ENCODE measurements around the gene LCMT1.

Gene LCMT1

DNA sequence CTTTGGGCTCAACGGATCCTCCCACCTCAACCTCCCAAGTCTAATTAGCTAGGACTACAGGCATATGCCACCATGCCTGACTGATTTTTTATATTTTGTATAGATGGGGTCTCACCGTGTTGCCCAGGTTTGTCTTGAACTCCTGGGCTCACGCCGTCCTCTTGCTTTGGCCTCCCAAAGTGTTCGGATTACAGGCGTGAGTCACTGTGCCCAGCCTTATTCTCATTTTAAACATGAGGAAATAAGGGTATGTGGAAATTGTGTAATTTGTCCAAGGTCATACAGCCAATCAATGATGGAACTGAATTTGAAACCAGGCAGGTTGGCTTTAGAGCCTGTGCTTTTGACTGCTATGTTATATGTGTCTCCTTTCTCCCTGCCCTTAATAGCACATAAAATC, 77.8 kb downstream of the LCMT1 start:
- Mint-ChIP-seq H3K4me1 (no peaks in the 10 kb centered on the region), H3K9me3 (no peaks in the 10 kb centered on the region), H3K36me3 (no peaks in the 10 kb centered on the region), H3K27ac (no peak overlapping the region), H3K27me3 (no peaks in the 10 kb centered on the region), H3K4me3 (no peak overlapping the region)

DNA sequence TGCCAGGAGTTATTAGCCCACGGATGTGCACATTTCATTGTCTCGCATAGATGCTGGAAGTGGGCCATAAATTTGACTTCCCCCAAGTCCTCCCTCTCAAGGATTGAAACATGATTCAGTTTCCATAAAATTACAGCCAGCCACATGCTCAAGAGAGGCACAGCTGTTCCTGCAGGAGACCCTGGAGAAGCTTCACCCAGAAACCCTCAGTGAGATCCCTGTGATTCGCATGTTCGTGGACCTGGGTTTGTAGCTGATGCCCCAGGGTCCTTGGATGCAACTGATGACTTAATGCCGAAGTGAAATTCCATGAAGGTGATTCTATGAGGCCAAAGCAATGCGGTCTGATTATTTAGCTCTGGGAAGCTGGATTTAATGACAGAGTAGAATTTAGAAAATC, 80.6 kb downstream of the LCMT1 start:
- Mint-ChIP-seq H3K4me1 (no peaks in the 10 kb centered on the region), H3K27me3 (no peaks in the 10 kb centered on the region), H3K4me3 (no peak overlapping the region), H3K9me3 (no peaks in the 10 kb centered on the region), H3K36me3 (no peaks in the 10 kb centered on the region), H3K27ac (no peak overlapping the region)

DNA sequence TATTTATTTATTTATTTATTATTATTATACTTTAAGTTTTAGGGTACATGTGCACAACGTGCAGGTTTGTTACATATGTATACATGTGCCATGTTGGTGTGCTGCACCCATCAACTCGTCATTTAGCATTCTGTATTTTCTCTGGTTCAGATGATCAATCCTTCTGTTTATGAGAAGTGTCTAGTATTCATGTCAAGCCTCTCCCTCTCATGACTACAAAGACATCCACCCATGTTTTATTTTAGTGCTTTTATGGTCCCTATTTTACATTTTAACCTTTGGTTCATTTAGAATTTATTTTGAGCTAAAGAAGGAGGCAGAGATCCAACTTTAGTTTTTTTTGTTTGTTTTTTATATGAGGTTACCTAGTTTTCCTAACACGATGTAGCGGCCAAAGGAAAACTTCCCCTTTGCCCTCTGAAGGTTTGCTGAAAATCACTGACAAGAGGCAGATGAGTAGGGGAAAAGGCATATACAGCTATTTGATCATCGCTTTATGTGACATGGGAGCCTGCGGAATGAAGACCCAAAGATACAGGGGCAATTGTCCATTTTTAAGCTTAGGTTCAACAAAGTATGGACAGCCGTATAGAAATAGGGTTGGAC, 82.8 kb downstream of the LCMT1 start:
- H3K27ac Mint-ChIP-seq = no peak overlapping the region
- H3K36me3 Mint-ChIP-seq = no peaks in the 10 kb centered on the region
- H3K27me3 Mint-ChIP-seq = no peaks in the 10 kb centered on the region
- H3K4me1 Mint-ChIP-seq = no peaks in the 10 kb centered on the region
- H3K9me3 Mint-ChIP-seq = no peaks in the 10 kb centered on the region
- H3K4me3 Mint-ChIP-seq = no peak overlapping the region

DNA sequence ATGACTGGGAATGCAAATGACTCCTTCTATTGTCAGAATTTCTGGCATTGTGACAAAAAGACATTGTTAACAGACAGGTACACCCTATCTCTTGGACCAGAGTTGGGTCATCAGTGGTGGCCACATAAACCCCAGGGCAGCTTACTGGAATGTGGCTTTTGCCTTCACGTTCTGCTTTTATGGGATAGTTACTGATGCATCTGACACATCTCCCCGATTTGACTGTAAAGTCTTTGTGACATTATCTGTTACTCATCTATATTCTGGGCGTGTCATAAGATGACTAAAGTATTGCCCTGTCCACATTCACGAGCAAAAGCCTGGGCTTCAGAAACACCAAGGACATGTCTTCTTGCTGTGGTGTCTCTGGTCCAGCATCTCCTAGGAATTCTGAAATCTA, 86.5 kb downstream of the LCMT1 start:
- Mint-ChIP-seq H3K4me3 (no peak overlapping the region), H3K27me3 (no peaks in the 10 kb centered on the region), H3K4me1 (no peaks in the 10 kb centered on the region), H3K27ac (no peak overlapping the region), H3K36me3 (no peaks in the 10 kb centered on the region), H3K9me3 (no peaks in the 10 kb centered on the region)

DNA sequence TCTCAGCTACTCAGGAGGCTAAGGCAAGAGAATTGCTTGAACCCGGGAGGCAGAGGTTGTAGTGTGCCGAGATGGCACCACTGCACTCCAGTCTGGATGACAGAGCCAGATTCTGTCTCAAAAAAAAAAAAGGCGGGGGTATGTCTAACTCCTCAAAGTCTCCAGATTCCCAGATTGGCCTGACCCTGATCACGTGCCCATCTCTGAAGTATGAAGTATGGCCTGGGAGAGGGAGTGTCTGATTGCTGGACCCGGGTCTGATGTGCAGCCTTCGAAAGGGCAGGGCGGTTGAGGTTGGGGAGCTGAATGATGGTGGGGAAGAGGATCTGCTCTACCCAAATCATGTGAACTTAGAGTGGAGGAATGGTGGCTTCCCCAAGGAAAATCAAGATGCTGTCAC, 87.9 kb downstream of the LCMT1 start:
- no peak overlapping the region for H3K27ac Mint-ChIP-seq
- H3K4me1 Mint-ChIP-seq = no peaks in the 10 kb centered on the region
- H3K9me3 Mint-ChIP-seq = no peaks in the 10 kb centered on the region
- no peak overlapping the region for H3K4me3 Mint-ChIP-seq
- no peaks in the 10 kb centered on the region for H3K27me3 Mint-ChIP-seq
- no peaks in the 10 kb centered on the region for H3K36me3 Mint-ChIP-seq

DNA sequence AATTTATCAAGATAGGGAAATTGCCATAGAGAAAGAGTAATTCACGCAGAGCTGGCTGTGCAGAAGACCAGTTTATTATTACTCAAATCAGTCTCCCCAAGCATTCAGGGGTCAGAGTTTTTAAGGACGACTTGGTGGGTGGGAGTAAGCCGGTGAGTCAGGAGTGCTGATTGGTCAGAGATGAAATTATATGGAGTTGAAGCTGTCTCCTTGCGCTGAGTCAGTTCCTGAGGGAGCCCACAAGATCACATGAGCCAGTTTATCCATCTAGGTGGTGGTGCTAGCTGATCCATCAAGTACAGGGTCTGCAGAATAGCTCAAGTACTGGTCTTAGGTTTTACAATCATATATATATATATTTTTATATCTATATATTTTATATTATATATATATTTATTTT, 99.2 kb downstream of the LCMT1 start:
- H3K9me3 Mint-ChIP-seq = no peaks in the 10 kb centered on the region
- H3K4me1 Mint-ChIP-seq = no peaks in the 10 kb centered on the region
- no peak overlapping the region for H3K4me3 Mint-ChIP-seq
- peaks cover 1% of the 10 kb centered on the region for H3K36me3 Mint-ChIP-seq
- no peak overlapping the region for H3K27ac Mint-ChIP-seq
- no peaks in the 10 kb centered on the region for H3K27me3 Mint-ChIP-seq

DNA sequence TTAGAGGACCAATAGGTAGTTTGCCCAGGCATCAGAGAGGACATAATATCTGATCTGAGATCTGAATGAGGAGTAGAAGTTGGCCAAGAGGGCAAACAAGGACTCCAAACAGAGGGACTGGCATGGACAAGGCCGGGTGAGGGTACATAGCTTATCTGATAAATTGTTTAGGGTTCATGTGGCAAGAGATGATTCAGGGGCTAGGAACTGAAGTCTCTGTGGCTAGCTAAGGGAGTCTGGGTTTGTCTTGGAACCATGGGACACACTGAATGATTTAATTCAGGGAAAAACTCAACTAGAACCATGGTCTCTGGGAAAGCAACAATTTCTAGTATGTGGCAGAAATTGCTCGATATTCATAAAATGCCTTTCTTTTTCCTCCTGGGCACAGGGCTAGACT, 101.1 kb downstream of the LCMT1 start:
- H3K9me3 Mint-ChIP-seq = no peaks in the 10 kb centered on the region
- H3K36me3 Mint-ChIP-seq = peaks cover 1% of the 10 kb centered on the region
- no peaks in the 10 kb centered on the region for H3K27me3 Mint-ChIP-seq
- no peak overlapping the region for H3K27ac Mint-ChIP-seq
- H3K4me1 Mint-ChIP-seq = no peaks in the 10 kb centered on the region
- no peak overlapping the region for H3K4me3 Mint-ChIP-seq

DNA sequence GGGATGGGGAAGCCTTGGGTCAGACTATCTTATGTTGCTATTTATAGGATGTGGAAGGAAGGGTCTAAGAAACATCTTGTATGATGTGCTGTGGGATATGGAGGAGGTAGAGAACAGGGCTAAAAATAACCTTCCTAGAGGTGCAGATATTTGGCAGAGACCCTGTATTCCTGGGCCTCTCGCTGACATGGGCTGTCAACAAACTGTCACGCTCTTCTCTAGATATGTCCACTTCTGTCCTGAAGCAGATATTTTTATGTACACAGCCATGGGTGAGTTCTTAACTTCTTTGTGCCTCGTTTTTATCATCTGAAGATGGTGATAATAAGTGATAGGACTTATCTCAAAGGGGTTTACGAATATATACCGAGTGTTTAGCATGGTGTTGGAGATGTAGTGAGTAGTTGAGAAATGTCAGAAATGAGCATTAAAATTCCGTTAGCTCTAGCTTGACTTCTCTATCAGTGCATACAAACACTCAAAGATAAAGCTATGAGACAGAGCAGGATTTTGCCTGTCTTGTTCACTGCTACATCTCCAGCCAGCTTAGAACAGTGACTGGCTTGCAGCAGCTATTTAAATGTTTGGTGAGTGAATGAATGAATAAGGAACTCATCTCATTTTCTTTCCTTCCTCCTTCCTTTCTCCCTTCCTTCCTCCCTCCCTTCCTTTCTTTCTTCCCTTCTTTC, 102.3 kb downstream of the LCMT1 start:
- no peak overlapping the region for H3K27ac Mint-ChIP-seq
- H3K4me1 Mint-ChIP-seq = no peaks in the 10 kb centered on the region
- no peaks in the 10 kb centered on the region for H3K9me3 Mint-ChIP-seq
- H3K27me3 Mint-ChIP-seq = no peaks in the 10 kb centered on the region
- peaks cover 1% of the 10 kb centered on the region for H3K36me3 Mint-ChIP-seq
- no peak overlapping the region for H3K4me3 Mint-ChIP-seq

DNA sequence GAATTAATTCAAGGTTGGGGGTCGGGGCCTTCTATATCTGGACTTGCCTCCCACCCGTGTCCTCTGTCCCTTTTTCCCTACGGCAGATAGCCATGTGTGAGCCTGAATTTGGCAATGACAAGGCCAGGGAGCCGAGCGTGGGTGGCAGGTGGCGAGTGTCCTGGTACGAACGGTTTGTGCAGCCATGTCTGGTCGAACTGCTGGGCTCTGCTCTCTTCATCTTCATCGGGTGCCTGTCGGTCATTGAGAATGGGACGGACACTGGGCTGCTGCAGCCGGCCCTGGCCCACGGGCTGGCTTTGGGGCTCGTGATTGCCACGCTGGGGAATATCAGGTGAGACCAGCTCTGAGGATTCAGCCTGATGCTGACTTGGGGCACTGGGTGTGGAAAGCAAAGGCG, 105.6 kb downstream of the LCMT1 start:
- Mint-ChIP-seq H3K27ac (no peak overlapping the region), H3K4me1 (no peaks in the 10 kb centered on the region), H3K36me3 (peaks cover 1% of the 10 kb centered on the region), H3K4me3 (no peak overlapping the region), H3K9me3 (no peaks in the 10 kb centered on the region), H3K27me3 (no peaks in the 10 kb centered on the region)

DNA sequence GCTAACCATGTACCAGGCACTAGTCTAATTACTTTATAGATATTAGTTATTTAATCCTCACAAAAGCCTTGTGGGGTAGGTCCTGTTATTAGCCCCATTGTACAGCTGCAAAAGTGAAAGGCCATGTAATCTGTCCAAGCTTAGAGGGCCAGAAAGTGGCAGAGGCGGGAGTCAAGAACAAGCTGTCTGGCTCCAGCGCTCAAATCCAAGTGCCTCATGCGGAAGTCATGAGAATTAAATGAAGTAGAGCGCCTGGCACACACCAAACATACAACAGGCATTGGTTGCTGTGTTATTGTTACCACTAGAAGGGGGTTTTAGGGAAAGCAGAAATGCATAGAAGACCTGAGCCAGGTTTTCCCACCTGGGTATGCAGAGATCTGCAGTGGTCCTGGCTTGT, 106.4 kb downstream of the LCMT1 start:
- Mint-ChIP-seq H3K27me3 (no peaks in the 10 kb centered on the region), H3K9me3 (no peaks in the 10 kb centered on the region), H3K36me3 (peaks cover 1% of the 10 kb centered on the region), H3K27ac (no peak overlapping the region), H3K4me3 (no peak overlapping the region), H3K4me1 (no peaks in the 10 kb centered on the region)

DNA sequence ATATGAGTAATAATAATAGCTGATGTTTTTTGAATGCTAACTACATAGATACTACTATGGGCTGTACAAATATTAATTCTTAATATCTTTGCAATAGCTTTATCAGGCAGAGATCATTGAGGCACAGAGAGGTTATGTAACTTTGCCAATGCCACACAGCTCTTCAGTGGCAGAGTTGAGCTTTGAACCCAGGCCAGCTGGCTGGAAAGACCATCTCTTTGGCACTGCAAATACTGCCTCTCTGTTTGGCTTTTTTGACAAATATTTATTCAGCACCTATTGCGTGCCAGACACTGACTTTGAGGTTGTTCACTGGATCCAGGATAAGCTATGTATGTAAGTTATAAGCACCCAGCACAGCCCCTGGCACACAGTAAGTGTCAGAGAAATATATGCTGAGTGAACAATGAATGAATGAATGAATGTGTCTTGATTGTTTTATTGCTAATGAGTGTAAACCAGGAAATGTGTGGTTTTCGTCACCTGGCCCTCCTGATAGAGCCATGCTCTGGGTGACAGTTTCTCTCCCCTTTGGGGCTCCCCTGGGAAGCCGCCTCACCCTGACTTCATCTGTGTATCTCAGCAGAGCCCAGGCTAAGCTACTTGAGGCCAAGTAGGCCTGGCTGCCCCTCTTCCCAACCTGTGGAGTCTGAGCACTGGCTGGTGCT, 107.7 kb downstream of the LCMT1 start:
- Mint-ChIP-seq H3K9me3 (no peaks in the 10 kb centered on the region), H3K27me3 (no peaks in the 10 kb centered on the region), H3K27ac (no peak overlapping the region), H3K4me3 (no peak overlapping the region), H3K36me3 (peaks cover 1% of the 10 kb centered on the region), H3K4me1 (no peaks in the 10 kb centered on the region)

DNA sequence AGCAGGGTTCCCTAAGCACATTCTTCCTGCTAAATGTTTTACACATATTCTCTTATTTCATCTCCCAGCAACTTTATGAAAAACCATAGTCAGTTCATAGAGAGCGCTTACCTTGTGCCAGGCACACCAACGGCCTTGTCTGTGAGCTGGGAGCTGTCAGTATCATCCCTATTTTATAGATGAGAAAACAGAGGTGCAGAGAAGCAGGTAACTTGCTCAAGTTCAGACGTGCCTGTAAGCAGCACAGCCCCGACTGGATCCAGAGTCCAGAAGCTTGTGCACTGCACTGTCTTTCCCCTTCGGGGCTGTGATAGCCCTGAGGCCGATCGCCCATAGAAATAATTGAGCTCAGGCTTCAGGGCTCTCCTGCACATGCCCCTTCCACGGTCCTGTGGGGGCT, 111.4 kb downstream of the LCMT1 start:
- H3K9me3 Mint-ChIP-seq = no peaks in the 10 kb centered on the region
- H3K27me3 Mint-ChIP-seq = no peaks in the 10 kb centered on the region
- no peaks in the 10 kb centered on the region for H3K36me3 Mint-ChIP-seq
- H3K4me3 Mint-ChIP-seq = no peak overlapping the region
- no peak overlapping the region for H3K27ac Mint-ChIP-seq
- no peaks in the 10 kb centered on the region for H3K4me1 Mint-ChIP-seq

DNA sequence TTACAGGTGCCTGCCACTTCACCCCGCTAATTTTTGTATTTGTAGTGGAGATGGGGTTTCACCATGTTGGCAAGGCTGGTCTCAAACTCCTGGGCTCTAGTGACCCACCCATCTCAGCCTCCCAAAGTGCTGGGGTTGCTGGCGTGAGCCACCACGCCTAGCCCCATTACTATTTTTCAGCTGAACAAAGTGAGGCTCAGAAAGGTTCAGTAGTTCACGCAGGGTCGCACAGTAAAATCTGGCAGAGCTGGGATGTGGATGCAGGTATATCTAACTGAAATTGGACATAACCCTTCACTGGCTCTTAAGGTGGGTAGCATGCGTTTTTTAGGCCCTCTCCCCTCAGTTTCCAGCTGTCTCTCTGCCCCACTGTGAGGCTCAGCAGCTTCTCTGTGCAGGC, 112.4 kb downstream of the LCMT1 start:
- Mint-ChIP-seq H3K4me3 (no peak overlapping the region), H3K36me3 (no peaks in the 10 kb centered on the region), H3K27me3 (no peaks in the 10 kb centered on the region), H3K27ac (no peak overlapping the region), H3K4me1 (no peaks in the 10 kb centered on the region), H3K9me3 (no peaks in the 10 kb centered on the region)

DNA sequence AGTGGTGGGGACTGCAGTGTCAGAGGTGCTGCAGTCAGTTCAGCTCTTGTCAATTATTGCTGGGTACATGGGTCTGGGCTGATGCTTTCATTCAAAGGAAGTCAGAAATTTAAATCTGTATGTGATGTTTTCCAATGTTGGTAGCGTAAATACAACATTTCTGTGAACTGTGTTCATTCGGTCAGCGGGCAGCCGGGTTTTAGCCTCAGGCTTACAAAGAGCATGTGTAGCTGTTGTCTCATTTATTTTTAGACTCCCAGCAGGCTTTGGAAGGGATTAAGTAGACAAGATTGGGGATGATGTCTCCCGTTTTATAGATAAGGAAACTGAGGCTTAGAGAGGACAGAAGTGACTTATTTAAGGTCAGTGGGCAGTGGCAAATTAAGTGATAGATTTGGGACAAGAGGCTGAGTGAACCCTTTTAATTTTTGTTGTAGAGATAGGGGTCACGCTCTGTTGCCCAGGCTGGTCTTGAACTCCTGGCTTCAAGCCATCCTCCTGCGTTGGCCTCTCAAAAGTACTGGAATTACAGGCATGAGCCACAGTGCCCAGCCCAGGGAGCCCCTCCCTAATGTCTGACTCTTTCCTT, 113.3 kb downstream of the LCMT1 start:
- no peaks in the 10 kb centered on the region for H3K4me1 Mint-ChIP-seq
- no peaks in the 10 kb centered on the region for H3K27me3 Mint-ChIP-seq
- H3K27ac Mint-ChIP-seq = no peak overlapping the region
- H3K9me3 Mint-ChIP-seq = no peaks in the 10 kb centered on the region
- no peak overlapping the region for H3K4me3 Mint-ChIP-seq
- no peaks in the 10 kb centered on the region for H3K36me3 Mint-ChIP-seq

Measured in activated naive CD4-positive, alpha-beta T cell treated with anti-CD3 and anti-CD28 coated beads, Interleukin-2, amount 50 U/mL, for 24 hours (primary cell).